GM19463 (cell line): ENCODE results near the gene MRFAP1.

ENCODE experiments used
- ATAC-seq: cut with Tn5 transposase; IDR thresholded peaks from one replicate; pipeline ENCODE4 v1.9.1; 2021; ENCODE audit warnings: mild to moderate bottlenecking, moderate library complexity; ENCODE audit not compliant: unreplicated experiment

The MRFAP1 gene

GRCh38 chr4:6640292-6641163 is at the start of gene MRFAP1:
Gene MRFAP1, plus strand, starts transcription at chr4:6640685. Its CDS starts 178 bp downstream, at chr4:6640863.
- ATAC-seq: peak; percentile 82

GRCh38 chr4:6591313-6591712 is 49.2 kb upstream of the MRFAP1 start:
- ATAC-seq: peak; percentile 90

- no peak for ATAC-seq
Measured at GRCh38 chr4:6591781-6592180, 48.7 kb upstream of the MRFAP1 start.

- ATAC-seq: no peak
Measured at GRCh38 chr4:6592804-6593563, 47.5 kb upstream of the MRFAP1 start.

GRCh38 chr4:6594341-6594740 is 46.1 kb upstream of the MRFAP1 start:
- ATAC-seq: no peak

GRCh38 chr4:6594826-6595355 is 45.6 kb upstream of the MRFAP1 start:
- no peak for ATAC-seq

GRCh38 chr4:6595897-6596537 is 44.5 kb upstream of the MRFAP1 start:
- ATAC-seq: no peak

GRCh38 chr4:6596948-6597347 is 43.5 kb upstream of the MRFAP1 start:
- no peak for ATAC-seq

GRCh38 chr4:6598127-6598526 is 42.4 kb upstream of the MRFAP1 start:
- no peak for ATAC-seq

- ATAC-seq: no peak
Measured at GRCh38 chr4:6598641-6599040, 41.8 kb upstream of the MRFAP1 start.

- no peak for ATAC-seq
Measured at GRCh38 chr4:6601661-6602250, 38.7 kb upstream of the MRFAP1 start.

GRCh38 chr4:6602289-6602688 is 38.2 kb upstream of the MRFAP1 start:
- ATAC-seq: no peak

GRCh38 chr4:6603128-6603527 is 37.4 kb upstream of the MRFAP1 start:
- no peak for ATAC-seq

- ATAC-seq: no peak
Measured at GRCh38 chr4:6605114-6605513, 35.4 kb upstream of the MRFAP1 start.

- no peak for ATAC-seq
Measured at GRCh38 chr4:6605605-6606004, 34.9 kb upstream of the MRFAP1 start.

- no peak for ATAC-seq
Measured at GRCh38 chr4:6606465-6607235, 33.8 kb upstream of the MRFAP1 start.

- ATAC-seq: no peak
Measured at GRCh38 chr4:6607368-6608055, 33.0 kb upstream of the MRFAP1 start.

GRCh38 chr4:6608758-6609414 is 31.6 kb upstream of the MRFAP1 start:
- no peak for ATAC-seq
